GM18951 (cell line): Measurements from ENCODE around the gene SPHK1.

ENCODE experiments used
- POLR2A ChIP-seq: IDR thresholded peaks from 4 replicates; pipeline ENCODE4 v1.6.1; 2011; ENCODE audit warnings: mild to moderate bottlenecking; ENCODE audit not compliant: insufficient read length, insufficient read depth; ENCODE audit errors: extremely low read depth
- in situ Hi-C: fragments of 300-500 bp; cut with MboI; formaldehyde crosslinking; loops from one replicate; pipeline ENCODE4 v1.12.0; 2022; ENCODE audit warnings: low sequenced_read_pairs, mixed read lengths, inconsistent platforms; ENCODE audit not compliant: unreplicated experiment

The SPHK1 gene

DNA sequence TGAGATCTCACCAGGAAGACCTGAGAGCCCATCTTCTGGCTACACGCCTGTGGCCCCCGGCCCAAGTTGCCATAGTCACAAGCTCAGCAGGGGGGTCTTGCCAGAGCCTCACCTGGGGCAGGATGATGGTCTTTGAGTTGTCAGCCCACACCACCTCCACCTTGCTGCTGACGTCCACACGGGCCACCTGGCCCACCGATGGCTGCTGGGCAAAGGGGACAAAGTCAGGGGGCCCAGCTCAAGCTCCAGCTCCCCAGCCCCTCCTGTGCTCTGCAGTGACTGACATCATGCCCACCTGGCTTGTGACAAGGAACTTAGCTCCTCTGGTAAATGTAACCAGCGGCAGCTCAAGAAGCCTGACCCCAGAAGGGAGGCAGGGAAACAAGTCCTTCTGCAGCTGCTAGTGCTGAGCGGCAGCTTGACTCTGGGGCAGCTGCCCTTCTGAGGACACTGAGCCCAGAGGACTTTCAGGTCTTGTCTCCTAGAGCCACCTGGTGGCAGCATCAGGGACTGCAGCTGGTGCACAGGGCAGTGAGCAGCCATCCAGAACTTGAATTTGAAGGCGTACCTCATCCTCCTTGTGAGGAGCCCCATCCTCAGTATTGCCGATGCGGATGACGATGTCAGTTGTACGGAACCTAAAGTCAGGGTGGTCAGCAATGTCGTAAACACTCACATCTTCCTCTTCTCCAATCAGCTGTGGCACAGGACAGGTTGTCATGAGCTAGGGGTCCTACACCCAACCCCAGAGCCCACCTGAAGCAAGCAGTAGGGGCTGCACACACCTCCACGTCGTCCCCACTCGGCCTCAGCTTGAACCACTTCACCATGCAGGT, 13.5 kb downstream of the SPHK1 start:
- in situ Hi-C loops: no loop called here
- no peak for TF ChIP-seq POLR2A

DNA sequence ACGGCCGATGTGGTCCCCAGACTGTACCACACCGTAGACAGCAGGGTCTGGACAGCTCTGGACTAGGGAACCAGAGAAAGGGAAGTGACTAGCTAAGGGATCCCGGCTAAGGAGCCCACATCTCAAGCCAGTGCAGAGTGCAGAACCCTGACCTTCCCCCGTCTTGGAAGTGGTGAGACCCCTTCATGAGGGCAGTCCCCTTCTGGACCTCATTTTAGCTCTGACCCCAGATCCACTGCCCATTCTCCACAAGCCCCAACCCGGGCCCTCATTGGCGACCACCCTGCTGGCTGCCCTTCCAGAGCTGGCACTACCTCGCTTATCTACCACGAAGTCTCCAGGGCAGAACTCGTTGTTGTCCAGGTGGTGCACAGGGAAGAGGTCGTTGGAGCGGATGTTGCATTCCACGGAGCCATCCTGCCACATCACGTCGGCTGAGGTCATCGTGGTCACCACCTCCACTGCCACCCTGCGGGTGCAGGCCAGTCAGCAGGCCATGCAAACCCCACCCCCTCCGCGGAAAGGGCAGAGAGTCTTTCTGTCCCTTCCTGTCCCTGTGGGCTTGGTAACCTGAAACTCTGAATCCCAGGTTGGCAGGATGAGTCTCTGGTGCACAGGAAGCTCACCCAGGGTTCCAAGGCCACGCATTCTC, 14.2 kb downstream of the SPHK1 start:
- in situ Hi-C loops: no loop called here

DNA sequence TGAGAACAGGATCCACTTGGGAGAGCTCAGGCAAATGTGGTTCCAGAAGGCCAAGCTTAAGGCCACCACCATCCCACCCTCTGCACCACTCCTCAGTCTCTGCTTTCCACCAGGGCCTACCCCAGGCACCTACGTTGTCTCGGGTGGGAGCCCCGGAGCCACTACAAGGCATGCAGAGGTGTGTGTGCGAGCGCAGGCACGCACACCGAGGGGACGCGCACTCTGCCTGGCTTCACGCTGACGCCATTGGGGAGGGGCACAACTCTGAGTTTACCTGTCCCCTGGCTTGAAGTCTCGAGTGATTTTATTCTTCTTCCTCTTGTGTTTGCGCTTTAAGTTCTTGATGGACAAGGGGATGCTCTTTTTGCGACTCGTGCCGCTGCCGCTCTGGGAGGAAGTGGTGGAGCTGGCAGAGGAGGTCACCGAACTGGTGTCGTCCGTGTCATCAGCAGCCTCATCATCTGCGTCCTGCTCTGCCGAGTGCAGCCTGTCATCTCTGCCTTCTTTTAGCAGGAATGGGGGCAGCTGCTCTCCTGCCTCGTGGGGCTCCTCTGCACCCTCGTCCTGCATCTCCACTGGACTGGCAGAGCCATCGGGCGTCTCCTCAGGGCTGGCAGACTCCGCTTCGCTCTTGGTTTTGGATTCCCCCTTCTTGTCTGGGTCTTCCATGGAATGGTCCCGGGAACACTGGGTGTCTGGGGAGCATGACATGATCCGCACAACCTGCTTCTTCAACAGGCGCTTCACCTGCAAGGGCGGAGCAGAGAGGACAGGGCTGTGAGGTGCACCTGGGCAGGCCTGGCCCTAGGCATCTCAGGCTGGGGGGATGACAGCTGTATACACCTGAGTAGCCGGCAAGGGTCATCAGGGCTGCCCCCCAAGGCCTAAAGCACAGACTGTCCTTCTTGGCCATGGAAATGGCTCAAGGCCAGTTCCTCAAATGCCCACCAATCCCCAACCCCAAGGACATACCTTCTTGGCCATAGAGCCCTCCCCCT, 15.1 kb downstream of the SPHK1 start:
- in situ Hi-C loops: no loop called here
- no peak for TF ChIP-seq POLR2A

More for the DNA sequence above, 14.2 kb downstream of the SPHK1 start:
- TF ChIP-seq POLR2A: no peak

DNA sequence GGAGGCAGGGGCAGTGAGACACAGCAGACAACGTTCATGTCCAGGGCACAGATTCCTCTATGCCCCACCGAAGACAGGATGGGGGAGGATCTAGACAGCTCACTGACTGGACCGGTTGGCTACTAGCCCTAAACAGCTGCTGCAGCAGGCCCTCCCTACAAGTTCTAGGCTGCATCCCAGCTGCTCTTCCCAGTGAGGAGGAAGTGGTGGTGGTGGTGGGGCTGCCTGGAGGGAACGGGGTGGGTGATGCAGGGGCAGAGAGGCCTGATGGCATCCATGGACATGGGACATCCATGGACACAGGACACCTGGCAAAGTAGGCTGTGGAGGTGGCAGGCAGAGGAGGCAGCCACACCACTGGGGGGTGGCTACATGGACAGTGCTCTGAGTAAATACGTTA, 18.3 kb downstream of the SPHK1 start:
- in situ Hi-C loops: no loop called here
- no peak for TF ChIP-seq POLR2A

DNA sequence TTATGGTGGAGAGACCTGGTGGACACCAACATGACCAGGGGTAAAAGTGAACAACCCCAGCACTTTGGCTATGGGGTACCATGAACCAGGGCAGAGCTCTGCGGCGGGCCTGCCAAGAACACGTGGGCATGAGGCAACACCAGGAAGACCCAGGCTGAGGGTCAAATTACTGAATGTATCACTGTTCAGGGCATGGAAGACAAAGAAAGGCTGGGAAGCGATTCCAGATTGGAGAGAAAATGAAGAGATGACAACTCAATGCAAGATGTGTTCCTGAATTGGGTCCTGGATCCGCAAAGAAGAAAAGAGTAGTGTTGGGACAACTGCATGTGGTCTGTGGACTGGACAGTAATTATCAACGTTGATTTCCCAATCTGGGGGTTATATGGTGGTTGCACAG, 19.8 kb downstream of the SPHK1 start:
- TF ChIP-seq POLR2A: no peak
- in situ Hi-C loops: no loop called here

DNA sequence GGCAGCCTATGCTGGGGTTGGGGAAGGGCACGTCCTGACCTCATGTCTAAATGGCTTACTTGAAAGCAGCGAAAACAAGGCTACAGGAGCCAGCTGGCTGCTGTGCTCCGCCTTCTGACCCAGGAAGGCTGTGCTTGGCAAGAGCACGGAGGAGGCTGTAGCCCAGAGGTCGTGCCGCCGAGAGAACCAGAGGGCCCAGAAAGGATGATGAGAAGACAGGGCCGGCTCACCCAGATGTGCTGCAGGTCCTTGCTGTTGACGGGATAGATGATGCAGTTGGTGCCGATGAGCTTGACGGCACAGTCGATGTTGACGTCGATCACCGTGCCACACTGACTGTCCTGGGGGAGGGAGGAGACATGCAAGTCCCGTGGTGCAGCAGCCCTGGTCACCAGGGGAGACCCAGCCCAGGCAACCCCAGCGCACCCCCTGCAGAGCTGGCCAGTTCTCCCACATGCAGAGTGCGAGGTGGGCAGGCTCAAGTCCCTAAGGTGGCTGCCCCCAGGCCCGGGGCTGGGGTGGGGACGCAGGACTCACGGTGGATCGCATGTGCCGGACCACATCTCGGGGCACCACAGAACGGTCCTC, 20.7 kb downstream of the SPHK1 start:
- in situ Hi-C loops: no loop called here
- no peak for TF ChIP-seq POLR2A

DNA sequence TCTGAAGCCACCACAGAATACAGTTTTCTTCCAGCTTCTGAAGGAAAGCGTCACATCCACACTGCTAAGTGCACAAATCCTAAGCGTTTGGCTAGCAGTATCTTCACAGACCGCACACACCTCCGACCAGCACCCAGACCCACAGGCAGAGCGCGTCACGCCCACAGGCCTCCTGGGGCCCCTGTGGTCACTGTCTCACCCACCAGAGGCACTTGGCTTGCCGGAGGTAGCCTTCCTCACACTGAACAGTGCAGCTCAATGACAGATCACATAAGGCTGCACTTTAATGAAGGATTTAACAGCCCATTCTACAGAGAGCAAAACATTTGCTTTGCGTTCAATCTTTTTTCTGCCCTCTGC, 21.2 kb downstream of the SPHK1 start:
- TF ChIP-seq POLR2A: no peak
- in situ Hi-C loops: no loop called here

DNA sequence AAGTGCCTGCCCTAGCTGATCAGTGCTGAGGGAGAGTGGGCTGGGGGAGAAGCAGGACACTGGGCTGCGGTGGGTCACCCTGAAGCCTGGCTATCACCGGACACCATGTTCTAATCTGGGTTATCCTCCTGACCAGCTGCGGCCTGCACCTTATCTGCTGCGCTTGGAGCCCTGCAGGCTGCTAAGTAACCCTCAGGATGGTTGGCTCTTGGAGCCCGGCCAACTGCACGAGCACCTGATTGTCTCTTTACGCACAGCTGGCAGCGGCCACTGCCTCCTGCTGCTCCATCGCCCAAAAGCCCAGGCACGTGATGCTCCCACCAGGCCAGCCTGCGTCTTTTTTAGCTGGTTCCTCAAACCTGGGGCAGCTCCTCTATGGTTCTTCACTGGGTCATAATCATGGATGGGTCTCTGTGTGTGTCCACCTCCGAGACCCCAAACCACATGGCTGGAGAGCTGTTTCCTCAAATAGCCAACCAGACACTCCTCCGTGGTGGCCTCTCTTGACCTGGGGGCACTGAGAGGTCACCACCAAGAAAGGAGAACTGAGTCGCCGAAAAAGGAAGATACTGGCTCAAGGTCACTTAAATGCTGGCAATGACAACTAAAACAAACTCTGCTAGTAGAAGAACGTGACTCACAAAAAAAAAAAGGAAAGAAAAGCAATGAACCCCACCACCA, 21.7 kb downstream of the SPHK1 start:
- in situ Hi-C loops: no loop called here
- TF ChIP-seq POLR2A: no peak

DNA sequence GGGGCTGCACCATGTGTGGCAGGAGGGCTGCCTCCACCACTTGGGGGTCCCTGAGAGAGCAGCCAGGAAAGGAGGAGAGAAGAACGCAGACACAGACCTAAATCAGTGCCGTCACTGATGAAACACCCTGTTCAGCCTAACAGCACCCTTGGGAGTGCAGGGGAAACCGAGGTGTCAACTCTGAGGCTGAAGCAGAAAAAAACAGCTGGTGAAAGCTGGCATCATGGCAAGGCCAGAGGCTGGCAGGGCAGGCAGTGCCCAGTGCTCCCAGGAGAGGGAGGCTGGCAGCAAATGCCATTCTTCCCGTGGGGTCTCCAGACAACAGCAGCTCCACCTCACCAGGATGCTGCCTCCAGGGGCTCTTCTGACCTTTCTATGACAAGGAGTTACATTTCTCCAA, 23.1 kb downstream of the SPHK1 start:
- in situ Hi-C loops: no loop called here

DNA sequence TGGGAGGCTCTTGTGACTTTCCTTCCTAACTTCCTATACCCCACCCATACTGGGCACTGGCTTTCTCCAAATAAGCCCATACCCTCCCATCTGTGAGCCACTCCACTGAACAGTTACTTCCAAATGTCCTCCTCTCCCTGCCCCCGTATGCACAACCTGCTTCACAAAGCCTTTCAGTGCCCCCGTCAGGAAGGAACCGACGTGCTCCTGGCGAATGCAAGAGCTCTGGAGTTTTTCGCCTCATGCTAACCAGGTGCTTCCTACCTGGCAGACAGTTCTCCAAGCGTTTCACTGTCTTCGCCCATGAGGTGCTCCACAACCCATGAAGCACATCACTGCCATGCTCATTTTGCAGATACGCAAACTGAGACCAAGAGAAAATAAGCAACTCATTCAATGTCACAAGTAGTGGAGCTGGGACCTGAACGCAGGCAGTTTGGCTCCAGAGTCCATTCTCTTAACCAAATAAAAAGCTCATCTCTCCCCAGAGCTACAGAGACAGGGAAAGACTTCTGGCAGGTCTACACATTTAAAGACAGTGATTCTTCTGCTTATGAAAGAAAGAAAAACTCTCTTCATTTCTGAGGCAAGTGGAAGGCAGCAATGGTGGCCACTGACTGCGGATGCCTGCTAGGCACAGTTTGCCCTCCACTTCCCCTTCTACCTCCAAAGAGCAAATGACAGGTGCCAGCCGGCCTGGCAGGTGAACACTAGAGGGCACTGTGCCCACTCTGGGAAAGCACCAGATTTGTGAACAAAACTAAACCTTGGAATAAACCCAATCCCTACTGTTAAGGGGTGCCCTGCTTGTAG, 23.8 kb downstream of the SPHK1 start:
- in situ Hi-C loops: no loop called here
- TF ChIP-seq POLR2A: no peak

More for the DNA sequence above, 23.1 kb downstream of the SPHK1 start:
- TF ChIP-seq POLR2A: no peak

DNA sequence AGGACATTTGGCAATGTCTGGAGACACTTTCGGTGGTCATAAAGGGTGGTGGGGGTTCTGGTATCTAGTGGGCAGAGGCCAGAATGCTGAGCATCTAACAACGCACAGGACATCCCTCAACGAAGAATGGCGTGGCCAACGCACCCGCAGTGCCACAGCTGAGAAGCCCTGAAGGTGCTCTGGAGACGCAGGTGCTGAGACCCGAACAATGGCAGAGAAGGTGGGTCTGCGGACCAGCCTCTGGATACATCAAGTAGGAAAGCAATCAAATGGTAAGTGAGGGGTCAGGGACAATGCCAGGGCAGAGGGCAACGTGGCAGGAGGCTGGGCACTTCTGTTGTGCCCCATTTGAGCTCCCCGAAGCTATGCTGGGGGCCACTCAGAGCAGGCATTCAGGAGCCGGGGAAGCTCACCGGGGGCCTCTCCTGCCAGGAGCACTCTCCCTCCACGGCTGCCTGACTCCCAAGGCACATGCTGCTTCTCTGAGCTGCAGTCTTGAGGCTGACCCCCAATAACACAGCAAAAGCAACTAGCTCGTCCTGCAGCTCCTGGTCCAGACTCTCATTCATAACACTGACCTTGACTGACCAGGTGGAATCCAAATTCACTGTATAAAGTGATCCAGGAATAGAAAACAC, 26.0 kb downstream of the SPHK1 start:
- in situ Hi-C loops: no loop called here

More for the DNA sequence above, 26.0 kb downstream of the SPHK1 start:
- TF ChIP-seq POLR2A: no peak
